ENCODE results near the gene NPY2R. TPM values are rescaled to one million over a fixed set of nuclear protein-coding genes. Genes with fewer than 3 reads are reported as not detected.

NPY2R gene
- total and polyA plus RNA-seq, 4 donors: 0.04 TPM; not detected in 3

DNA sequence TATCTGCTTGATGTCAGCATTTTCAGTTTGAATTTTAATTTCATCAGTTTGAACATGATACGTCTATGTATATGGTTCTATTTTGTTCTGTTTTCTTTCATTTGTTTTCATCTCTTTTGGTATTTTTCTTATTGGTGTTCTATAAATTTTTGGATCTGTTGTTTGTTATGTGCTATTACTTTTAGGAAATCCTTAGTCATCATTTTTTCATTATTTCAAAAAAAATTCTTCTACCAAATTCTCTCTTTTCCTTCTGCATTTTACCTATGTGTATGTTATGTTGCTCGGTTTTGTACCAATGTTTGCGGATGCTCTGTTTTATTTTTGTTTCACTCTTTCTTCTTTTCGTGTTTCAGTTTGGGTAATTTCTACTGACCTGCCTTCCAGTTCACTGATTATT is 32.8 kb downstream of the NPY2R start:
- H3K4me1 ChIP-seq (ENCODE audit: control insufficient read depth in 4 of 4, insufficient read depth in 4 of 4, low read length in 3 of 4): no peaks in the 10 kb centered on the region
- no peaks in the 10 kb centered on the region for H3K36me3 ChIP-seq (ENCODE audit: control insufficient read depth in 4 of 4, insufficient read depth in 3 of 4, low read depth in 1 of 4, low read length in 3 of 4)
- WGBS: 85% methylated on average over 4 of the region's 4 CpGs
- peaks cover 0 to 3% (median 0%) of the 10 kb centered on the region in 4 donors for H3K27me3 ChIP-seq (ENCODE audit: control insufficient read depth in 4 of 4, insufficient read depth in 4 of 4, low read length in 3 of 4)
- H3K9ac ChIP-seq (ENCODE audit: low read depth in 1 of 2, low read length in 2 of 2): no peak overlapping the region
- no peak for DNase-seq (ENCODE audit: low spot score)
- no peak overlapping the region for H3K27ac ChIP-seq (ENCODE audit: low read depth in 1 of 2, low read length in 2 of 2)
- H3K4me3 ChIP-seq (ENCODE audit: low read depth in 1 of 3, low read length in 3 of 3): no peak overlapping the region
- TF ChIP-seq, protein P1, sequence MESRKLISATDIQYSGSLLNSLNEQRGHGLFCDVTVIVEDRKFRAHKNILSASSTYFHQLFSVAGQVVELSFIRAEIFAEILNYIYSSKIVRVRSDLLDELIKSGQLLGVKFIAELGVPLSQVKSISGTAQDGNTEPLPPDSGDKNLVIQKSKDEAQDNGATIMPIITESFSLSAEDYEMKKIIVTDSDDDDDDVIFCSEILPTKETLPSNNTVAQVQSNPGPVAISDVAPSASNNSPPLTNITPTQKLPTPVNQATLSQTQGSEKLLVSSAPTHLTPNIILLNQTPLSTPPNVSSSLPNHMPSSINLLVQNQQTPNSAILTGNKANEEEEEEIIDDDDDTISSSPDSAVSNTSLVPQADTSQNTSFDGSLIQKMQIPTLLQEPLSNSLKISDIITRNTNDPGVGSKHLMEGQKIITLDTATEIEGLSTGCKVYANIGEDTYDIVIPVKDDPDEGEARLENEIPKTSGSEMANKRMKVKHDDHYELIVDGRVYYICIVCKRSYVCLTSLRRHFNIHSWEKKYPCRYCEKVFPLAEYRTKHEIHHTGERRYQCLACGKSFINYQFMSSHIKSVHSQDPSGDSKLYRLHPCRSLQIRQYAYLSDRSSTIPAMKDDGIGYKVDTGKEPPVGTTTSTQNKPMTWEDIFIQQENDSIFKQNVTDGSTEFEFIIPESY (IDR thresholded peaks at IDR 0.05): no peak
- TF ChIP-seq MAX (IDR thresholded peaks at IDR 0.05) (no peak), RXRA (IDR thresholded peaks at IDR 0.05) (no peak)
- H3K9me3 ChIP-seq (ENCODE audit: control insufficient read depth in 4 of 4, low read length in 3 of 4): peaks cover 0 to 3% (median under 1%) of the 10 kb centered on the region in 4 donors

GRCh38 chr4:155241664-155242063 is 33.2 kb downstream of the NPY2R start:
- Histone ChIP-seq H3K36me3 (ENCODE audit: control insufficient read depth in 4 of 4, insufficient read depth in 3 of 4, low read depth in 1 of 4, low read length in 3 of 4) (no peaks in the 10 kb centered on the region), H3K4me3 (ENCODE audit: low read depth in 1 of 3, low read length in 3 of 3) (no peak overlapping the region), H3K9me3 (ENCODE audit: control insufficient read depth in 4 of 4, low read length in 3 of 4) (peaks cover 0 to 1% (median 0%) of the 10 kb centered on the region in 4 donors), H3K9ac (ENCODE audit: low read depth in 1 of 2, low read length in 2 of 2) (no peak overlapping the region), H3K27ac (ENCODE audit: low read depth in 1 of 2, low read length in 2 of 2) (no peak overlapping the region), H3K4me1 (ENCODE audit: control insufficient read depth in 4 of 4, insufficient read depth in 4 of 4, low read length in 3 of 4) (no peaks in the 10 kb centered on the region), H3K27me3 (ENCODE audit: control insufficient read depth in 4 of 4, insufficient read depth in 4 of 4, low read length in 3 of 4) (peaks cover 0 to 3% (median 0%) of the 10 kb centered on the region in 4 donors)
- no peak for DNase-seq (ENCODE audit: low spot score)
- TF ChIP-seq ATF3 (IDR thresholded peaks at IDR 0.05): no peak
- TF ChIP-seq SP1 (IDR thresholded peaks at IDR 0.05): no peak
- TF ChIP-seq REST (IDR thresholded peaks at IDR 0.05): no peak
- TF ChIP-seq MAX (IDR thresholded peaks at IDR 0.05): no peak
- no peak for TF ChIP-seq HNF4A (conservative IDR thresholded peaks at IDR 0.05)
- no peak for TF ChIP-seq FOXA1 (IDR thresholded peaks at IDR 0.05)
- TF ChIP-seq RAD21 (IDR thresholded peaks at IDR 0.05): no peak
- TF ChIP-seq GABPA (IDR thresholded peaks at IDR 0.05 in 1 of 2, conservative IDR thresholded peaks at IDR 0.05 in 1 of 2): no peak
- TF ChIP-seq TAF1 (conservative IDR thresholded peaks at IDR 0.05): no peak
- TF ChIP-seq EGR1 (IDR thresholded peaks at IDR 0.05; ENCODE audit: low read depth in 2 of 2): no peak
- TF ChIP-seq YY1 (IDR thresholded peaks at IDR 0.05): no peak
- no peak for TF ChIP-seq JUND (IDR thresholded peaks at IDR 0.05)
- no peak for TF ChIP-seq RXRA (IDR thresholded peaks at IDR 0.05)
- no peak for TF ChIP-seq HNF4G (IDR thresholded peaks at IDR 0.05)
- TF ChIP-seq FOXA2 (IDR thresholded peaks at IDR 0.05): no peak
- TF ChIP-seq, protein P1 (IDR thresholded peaks at IDR 0.05): no peak

Data from liver (tissue), 9 donors.